DLD1 (cell line): ENCODE measurements around the gene MYBPH.

Experiments
- in situ Hi-C: cut with HindIII; loops from 2 replicates; pipeline ENCODE4 v1.10.0; 2017; ENCODE audit warnings: low sequenced_read_pairs

Gene MYBPH

DNA sequence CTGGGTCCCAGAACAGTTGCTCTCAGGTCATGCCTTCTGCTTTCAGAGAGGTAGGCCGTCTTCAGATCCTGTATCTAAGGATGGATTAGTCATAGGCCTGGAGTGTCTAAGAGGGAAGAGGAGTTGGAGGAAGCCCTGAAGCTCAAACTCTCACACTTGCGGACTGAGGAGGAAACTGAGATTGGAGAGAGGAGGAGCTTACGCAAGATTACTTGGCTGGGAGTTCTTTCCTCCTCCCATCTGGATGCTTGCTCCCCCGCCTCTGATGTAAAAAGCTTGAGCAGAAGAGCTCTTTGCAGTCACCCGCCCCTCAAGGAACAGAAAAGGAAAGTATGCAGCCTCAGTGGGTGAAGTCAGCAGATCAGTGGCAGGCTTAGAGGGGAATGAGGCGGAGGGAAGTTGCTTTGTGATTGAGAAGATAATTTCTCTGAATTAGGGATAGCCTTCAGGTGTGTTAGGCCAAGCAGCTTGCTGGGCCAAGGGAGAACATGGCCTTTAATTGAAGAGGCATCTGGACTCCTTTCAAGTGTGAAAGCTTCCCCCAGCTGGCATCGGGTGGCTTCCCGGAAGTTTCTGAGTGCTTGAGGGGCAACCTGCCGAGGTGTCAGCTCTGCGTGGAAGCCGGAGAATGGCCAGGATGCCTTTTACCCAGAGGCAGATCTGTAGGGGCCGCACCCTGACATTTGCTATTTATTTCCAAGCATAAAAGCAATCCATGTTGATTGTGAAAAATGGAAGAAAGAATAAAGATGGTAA is 41.5 kb downstream of the MYBPH start:
- in situ Hi-C loops = no loop called here

DNA sequence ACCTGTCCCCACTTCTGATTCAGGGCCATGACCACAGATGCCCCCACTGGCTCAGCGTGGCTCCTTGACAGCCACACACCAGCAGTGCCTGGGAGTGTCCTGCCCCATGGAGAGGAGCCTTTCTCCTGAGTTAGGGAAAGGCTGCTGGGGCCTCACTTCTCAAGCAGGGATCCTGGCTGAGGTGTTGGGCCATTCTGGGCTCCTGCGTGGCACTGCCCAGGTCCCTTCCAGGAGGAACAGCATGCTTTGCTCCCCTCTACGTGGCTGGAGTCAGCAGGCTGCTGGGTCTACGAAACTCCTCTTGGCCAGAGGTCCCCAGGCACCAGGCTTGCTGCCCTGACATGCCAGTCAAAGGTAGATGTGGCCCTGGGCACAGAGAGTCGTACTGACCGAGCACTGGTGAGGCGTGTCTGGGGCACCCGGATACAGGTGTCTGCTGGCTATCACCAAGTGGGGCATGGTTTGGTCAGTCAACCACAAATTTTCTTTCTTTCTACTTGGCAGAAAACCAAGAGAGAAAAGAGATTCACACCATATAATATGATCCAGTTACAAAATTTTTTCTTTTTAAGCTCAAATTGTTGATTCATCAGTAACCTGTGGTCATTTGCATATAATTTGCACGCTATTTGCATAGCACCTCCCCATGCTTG is 44.0 kb downstream of the MYBPH start:
- in situ Hi-C loops = no loop called here

DNA sequence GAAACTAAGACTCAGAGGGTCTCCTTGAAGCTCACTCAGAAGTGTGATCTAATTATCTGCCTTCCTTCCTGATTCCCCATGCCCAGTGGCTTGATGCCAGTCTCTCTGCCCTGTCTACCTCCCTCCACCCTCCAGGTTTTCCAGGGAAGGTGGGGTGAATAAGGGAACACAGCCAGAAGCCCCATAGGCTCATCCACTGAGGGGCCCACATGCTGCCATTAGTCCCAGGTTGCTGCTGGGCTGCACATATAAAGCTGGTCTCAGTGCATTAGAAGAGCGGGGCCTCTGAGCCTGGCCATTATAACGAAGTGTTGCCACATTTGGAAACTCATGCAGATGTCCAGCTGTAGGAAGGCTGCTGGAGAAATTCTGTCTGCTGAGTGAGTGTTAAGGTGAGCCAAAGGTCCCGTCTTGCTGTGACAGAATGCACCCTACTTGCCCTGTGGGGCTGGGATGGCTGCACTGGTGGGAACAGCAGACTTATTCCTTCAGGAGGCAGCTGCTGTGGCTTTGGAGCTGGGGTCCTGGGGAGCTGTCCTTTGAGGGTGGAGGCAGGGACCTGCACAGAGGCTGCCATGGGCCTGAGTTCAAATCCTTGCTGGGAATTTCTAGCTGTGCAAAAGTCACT is 45.2 kb downstream of the MYBPH start:
- in situ Hi-C loops = no loop called here

DNA sequence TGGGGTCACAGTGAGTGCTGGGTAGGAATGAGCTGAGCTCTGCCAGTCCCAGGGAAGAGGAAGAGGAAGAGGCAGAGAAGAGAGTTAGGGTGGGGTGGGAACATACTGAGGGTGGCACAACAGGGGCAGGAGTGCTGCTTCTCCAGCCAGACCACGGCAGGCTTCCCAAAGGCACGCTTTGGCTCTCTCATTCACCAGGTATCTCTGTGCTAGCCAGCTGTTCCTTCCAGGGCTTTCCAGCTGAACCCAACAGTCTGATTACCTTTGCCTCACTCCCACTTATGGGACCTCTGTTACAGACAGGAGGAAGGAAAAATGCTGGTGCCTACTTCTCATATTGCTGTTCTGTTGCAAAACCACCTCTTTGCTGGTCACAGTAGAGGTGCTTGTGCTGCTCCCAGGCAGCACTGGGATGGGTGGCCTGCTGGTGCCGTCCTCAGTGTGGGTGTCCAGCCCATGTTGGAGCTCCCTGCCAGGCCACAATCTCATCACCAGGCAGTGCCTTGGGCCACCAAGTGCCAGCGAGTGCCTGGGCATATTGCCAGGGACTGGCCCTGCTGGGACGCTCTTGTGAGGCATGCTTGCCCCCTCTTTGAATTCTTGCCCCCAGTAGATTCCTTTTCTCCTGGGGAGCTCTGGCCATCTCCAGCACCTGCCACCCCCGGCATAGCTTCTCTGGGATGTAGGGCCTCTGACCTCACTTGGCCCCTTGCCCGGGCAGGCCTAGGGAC is 46.0 kb downstream of the MYBPH start:
- in situ Hi-C loops = loop anchor here (10.0 kb wide), 1 partner anchor 75 kb away; no protein-coding TSS in a partner anchor

DNA sequence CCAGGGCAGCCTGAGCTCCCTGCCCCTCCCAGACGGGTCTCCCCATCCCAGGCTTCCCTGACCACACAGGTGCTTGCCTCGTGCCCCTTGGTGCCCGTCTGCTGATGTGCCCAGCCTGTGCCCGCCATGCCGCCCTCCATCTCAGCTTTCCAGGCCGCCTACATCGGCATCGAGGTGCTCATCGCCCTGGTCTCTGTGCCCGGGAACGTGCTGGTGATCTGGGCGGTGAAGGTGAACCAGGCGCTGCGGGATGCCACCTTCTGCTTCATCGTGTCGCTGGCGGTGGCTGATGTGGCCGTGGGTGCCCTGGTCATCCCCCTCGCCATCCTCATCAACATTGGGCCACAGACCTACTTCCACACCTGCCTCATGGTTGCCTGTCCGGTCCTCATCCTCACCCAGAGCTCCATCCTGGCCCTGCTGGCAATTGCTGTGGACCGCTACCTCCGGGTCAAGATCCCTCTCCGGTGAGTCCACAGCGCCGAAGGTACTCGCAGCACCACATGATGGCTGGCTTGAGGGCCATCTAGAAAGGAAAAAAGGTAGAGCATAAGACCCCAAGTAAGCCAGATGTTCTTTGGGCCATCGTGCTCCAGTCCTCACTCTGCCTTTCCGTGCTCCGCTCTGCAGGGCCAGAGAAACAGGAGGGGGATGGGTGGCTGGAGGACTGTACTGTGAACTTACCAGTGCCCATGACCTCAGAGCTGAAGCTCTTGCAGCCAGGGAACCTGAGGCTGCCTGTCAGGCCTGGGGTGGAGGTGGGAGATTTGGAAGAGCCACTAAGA is 46.7 kb downstream of the MYBPH start:
- in situ Hi-C loops = loop anchor here (10.0 kb wide), 1 partner anchor 74 kb away; no protein-coding TSS in a partner anchor

DNA sequence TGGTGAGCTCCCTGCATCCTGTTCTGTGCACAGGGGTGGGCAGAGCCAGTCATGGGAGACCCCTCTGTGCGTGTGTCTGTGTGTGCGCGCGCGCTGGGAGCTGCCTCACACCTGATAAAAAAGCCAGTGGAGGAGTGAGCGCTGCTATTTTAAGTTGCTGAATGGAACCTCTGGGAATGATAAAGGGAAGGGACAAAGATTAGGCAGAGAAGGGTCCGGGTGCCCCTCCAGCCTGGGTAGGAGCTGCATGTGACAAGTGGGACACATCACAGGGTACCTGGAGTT is 47.3 kb downstream of the MYBPH start:
- in situ Hi-C loops = loop anchor here (10.0 kb wide), 1 partner anchor 74 kb away; no protein-coding TSS in a partner anchor

DNA sequence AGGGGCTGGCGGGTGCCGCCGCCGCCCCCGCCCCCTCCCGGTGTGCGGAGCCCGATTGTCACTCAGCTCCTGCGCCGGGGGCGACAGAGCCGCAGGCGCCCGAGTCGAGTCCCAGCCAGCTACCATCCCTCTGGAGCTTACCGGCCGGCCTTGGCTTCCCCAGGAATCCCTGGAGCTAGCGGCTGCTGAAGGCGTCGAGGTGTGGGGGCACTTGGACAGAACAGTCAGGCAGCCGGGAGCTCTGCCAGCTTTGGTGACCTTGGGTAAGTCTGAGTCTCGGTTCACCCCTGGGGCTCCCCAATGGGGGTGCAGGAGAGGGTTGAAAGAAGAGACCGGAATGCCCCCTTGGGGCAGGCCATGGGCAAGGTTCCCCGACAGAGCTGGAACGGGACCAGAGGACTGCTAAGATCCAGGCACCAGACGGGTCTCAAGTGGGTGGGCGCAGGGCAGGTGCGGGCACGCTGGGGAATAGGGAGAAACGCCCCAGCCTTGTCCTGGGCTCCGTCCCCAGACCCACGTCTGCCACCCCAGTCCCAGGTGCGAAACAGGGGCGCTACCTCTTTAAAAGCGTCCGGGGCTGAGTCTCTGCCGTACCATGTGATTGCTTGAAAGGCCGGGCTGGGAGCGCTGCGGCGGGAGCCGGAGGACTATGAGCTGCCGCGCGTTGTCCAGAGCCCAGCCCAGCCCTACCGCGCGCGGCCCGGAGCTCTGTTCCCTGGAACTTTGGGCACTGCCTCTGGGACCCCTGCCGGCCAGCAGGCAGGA is 47.8 kb downstream of the MYBPH start, which contains the start of gene ADORA1:
Gene ADORA1, plus strand, starts transcription at position 61 of the 765 bp plus-strand sequence. CDS start 1,116 bp downstream, outside the sequence.
- in situ Hi-C loops = loop anchor here (10.0 kb wide), 1 partner anchor 73 kb away; no protein-coding TSS in a partner anchor

DNA sequence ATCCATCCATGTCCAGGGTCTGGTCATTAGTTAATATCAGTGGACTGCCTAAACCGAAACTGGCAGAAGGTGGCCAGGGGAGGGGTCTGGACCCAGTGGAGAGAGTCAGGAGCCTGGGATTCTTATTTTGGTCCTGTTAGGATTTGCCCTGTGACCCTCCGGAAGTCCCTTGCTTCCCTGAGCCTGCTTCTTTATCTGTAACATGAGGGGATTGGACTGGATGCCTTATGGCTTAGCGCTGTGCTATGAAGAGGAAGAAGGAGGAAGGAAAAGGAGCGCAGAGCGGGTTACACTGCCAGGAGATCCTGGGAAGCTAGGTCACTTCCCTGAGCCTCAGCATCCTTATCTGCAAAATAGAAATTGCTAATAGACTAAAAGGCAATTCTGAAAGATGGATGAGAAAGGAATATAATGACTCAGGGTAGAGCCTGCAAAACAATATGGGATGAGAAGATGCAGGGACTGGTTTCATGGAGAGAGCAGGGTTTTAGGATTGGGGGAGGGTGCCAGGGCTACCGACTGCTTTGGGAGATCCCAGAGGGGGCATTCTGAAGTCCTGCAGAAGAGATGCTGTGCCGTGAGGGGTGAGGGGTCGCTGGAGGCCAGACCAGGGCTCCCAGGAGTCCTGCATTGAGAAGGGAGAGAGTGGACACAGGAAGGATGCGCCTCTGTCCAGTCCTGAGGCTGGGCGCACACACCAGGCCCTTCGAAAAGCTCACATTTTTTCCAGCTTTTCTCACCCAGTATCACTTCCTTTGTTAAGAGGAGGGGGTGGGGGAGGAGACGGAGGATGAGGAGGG is 48.6 kb downstream of the MYBPH start:
- in situ Hi-C loops = loop anchor here (10.0 kb wide), 1 partner anchor 72 kb away; no protein-coding TSS in a partner anchor

DNA sequence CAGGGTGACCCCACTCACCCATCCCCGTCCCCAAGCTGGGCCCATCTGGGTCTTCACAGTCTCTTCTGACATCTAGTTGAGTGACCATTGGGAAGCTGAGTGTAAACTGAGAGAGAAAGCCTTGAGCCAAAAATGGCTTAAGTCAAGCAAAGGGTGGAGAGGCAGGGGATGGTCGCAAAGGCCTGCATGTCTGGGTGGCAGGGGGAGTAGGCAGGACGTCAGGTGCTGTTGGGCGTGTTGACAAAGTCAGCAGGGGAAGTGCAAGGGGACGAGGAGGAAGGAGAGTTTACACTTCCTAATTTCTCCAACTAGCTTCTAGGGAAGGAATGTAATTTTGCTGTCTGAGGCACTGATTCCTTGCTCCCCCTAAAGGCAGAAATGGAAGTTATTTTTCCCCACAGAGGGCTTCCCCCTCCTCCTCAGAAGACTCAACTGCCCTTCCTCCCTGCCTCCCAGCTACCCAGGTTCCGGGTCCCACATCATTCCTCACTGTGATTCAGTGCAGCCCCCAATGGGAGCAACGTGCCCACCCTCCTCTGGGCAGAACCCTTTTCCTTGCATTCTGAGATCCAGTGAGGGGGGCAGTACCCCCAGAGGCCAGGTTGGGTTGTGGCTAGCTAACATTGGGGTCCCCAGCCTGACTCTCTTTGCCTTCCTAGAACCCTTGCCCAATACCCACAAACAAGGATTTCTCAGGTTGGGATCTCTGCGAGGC is 49.3 kb downstream of the MYBPH start:
- in situ Hi-C loops = loop anchor here (10.0 kb wide), 1 partner anchor 72 kb away; no protein-coding TSS in a partner anchor

DNA sequence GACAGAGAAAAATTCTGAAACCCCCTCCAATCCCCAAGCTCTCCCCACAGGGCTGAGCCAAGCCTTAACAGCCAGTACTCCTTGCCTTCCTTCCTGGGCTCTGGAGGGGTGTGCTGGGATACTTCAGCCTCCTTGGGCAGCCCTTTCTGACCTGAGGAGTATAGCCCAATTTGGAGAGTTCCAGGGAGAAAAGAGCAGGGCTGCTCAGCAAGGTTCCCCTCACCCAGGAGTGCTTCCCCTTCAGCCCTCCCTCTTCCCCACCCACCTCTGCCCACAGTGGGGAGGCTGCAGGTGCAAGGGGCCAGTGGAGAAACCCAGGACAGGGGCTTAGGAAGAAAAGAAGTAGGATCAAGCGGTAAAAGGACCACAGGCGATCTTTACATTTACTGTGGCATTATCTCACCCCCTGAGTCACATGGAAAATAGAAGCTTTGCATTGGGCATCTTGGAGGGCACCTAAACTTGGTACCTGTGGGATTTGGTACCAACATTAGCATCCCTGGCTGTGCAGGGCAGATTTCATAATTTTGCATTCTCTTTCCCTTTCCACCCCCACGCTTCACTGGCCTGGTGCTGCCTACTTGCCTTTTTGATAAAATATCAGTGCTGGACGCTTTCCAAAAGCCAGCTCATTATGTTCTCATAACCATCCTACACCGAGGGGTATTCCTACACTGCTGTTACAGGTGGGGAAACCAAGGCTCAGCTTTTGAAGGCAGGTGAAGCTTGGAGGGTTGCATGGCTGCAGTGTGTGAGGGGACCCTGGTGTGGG is 50.9 kb downstream of the MYBPH start:
- in situ Hi-C loops = loop anchor here (5.0 to 10.0 kb wide), 2 partner anchors 38 to 70 kb away; no protein-coding TSS in a partner anchor

DNA sequence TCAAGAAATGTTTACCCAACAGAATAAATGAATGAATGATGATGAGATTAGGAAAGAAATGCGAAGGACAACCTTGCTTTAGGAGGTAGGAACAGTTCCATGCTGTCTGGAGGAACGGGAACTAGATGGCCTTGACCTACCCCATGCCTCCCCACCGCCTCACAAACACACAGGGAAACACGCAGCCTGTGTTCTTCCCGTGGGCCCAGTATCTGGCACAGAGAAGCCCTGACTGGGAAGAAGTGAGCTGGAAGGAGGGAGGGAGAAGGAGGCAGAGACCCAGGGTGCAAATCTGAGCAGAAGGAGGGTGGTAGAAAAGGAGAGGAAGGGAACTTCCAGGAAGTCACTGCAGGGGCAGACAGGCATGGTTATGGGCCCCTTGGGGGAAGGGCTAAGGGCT is 51.6 kb downstream of the MYBPH start:
- in situ Hi-C loops = loop anchor here (5.0 to 10.0 kb wide), 2 partner anchors 38 to 69 kb away; no protein-coding TSS in a partner anchor

DNA sequence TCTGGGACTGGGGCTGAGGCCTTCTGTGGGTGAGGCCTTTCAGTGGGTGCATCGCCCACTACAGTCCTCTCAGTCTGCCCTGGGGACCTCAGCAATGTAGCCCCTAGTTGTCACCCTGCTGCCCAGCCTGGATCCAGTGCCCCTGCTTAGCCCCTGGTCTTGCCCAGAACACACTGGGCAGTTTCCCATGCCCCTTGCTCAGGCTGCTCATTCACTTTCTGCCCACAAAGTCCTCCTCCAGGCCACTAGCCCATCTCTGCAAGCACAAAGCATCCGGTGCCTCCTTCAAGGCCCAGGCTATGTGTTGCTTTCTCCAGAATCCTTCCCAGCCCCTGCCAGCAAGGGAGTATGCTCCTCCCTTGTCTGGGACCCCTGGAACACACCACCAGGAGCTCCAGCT is 53.5 kb downstream of the MYBPH start:
- in situ Hi-C loops = loop anchor here (5.0 to 10.0 kb wide), 2 partner anchors 40 to 67 kb away; no protein-coding TSS in a partner anchor

DNA sequence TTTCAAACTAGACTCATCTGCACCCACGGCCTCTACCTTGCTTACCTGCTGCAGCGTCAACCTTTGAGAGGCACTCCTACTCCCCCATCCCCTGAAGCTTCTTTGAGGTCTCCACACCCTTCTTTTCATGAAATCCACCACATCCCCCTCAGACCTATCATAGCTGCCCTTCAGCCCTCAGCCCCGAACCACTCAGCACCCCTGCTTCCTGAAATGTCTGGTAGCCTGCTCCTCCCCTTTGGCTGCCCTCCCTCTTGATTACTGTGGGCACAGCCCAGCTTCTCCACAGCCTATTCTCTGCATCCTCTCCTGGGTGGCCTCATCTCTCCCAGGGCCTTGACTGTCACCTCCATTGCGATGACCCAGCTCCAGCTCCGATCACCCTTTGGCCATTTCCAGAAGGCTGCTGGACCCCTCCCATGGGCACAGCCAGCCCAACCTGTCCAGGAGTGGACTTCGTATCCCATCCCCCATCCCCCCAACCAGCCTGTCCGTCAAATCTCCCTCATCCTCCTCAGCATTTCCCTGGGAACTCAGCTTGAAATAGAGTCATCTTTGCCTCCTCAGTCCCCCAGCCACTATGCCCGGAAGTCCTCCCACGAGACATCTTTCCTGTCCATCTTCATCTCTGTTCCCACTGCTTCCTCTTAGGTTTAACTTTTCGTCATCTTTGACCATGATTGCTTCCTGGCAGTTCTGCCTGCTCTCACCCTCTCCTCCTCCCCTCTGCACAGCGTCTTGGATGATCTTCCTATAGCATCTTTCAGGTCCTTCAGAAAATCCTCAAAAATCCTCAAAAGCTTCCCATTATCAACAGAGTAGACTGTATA is 54.2 kb downstream of the MYBPH start:
- in situ Hi-C loops = loop anchor here (5.0 to 10.0 kb wide), 2 partner anchors 41 to 67 kb away; no protein-coding TSS in a partner anchor

DNA sequence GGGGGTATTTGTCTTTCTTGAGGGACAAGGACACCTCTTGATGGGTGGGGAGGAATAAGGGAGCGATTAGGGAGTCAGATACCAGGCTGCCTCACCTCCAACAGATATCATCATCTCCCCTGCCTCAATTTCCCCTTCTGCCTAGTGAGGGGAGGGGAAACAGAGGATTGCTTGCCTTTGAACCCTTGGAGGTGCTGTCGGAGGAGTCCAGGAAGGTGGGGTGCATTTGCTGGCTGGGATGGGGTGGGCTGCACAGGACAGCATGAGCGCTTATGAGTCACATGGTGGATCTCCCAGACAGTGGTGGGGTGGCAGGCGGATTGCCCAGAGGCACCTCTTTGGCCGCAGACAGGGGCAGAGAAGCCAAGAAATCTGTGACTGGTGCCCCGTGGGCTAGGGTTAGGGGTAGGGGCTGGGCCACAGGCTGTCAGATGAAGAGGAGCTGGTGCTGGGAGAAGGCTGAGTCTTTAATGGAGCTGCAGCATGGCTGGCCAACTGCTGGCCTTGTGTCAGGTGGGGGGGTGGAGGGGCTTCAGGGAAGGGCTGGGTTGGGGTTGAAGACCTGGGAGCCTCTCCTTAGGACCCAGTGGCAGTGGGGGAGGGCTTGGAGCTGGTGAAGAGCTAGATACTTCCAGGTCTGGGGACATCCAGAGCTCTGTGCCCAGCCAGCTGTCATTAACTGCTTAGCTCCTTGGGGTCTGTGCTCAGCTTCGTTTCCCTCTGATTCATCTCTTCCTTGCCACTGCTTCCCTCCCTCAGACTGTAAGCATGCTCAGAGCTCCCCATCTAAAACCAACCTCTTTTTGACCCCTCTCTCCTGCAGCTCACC is 55.1 kb downstream of the MYBPH start:
- in situ Hi-C loops = loop anchor here (5.0 to 10.0 kb wide), 2 partner anchors 42 to 66 kb away; no protein-coding TSS in a partner anchor
